Memory B cell (primary cell): ENCODE results near the gene TMEM74B.
"Not testable (repeated sequence)": the region's sequence is repeated elsewhere in the genome, so short reads cannot be mapped to it uniquely, and the experiment has no call there.

Experiments
- ATAC-seq: fragments of 150-1000 bp; cut with Tn5 transposase; 2 replicates; pipeline ENCODE4 v1.10.0; 2021; ENCODE audit warnings: low read depth, mild to moderate bottlenecking, moderate library complexity
- DNase-seq, 2 donors: peaks; one replicate each; pipeline ENCODE4 v3.0.0; 2022; ENCODE audit warnings: low spot score in 2 of 2
- H3K27ac Mint-ChIP-seq: one replicate; pipeline ENCODE4 v1.8.0; 2022; ENCODE audit warnings: mild to moderate bottlenecking, moderate library complexity, mixed read lengths
- H3K27me3 Mint-ChIP-seq: one replicate; pipeline ENCODE4 v1.8.0; 2022; ENCODE audit warnings: mixed read lengths
- H3K36me3 Mint-ChIP-seq: one replicate; pipeline ENCODE4 v1.8.0; 2022; ENCODE audit warnings: mild to moderate bottlenecking, mixed read lengths
- H3K4me1 Mint-ChIP-seq: one replicate; pipeline ENCODE4 v1.8.0; 2022; ENCODE audit warnings: mixed read lengths
- H3K4me3 Mint-ChIP-seq: one replicate; pipeline ENCODE4 v1.8.0; 2022; ENCODE audit warnings: mild to moderate bottlenecking, moderate library complexity, mixed read lengths
- H3K9me3 Mint-ChIP-seq: one replicate; pipeline ENCODE4 v1.8.0; 2022; ENCODE audit warnings: mixed read lengths

Gene TMEM74B

GRCh38 chr20:1184638-1185315 is at the start of gene TMEM74B:
TMEM74B (minus strand) TSS chr20:1184981; CDS start chr20:1183801, 1,180 bp downstream.
- no peak for DNase-seq
- H3K27me3 Mint-ChIP-seq: peaks cover 18% of the 10 kb centered on the region
- peaks cover 15% of the 10 kb centered on the region for H3K4me1 Mint-ChIP-seq
- no peaks in the 10 kb centered on the region for H3K9me3 Mint-ChIP-seq
- no peak within 1 kb of the TSS for H3K27ac Mint-ChIP-seq
- H3K4me3 Mint-ChIP-seq: peak within 1 kb of the TSS; percentile 74
- no peak for ATAC-seq
- no peaks in the 10 kb centered on the region for H3K36me3 Mint-ChIP-seq

GRCh38 chr20:1232286-1233111 is 47.7 kb upstream of the TMEM74B start:
- Mint-ChIP-seq H3K4me1 (no peaks in the 10 kb centered on the region), H3K36me3 (no peaks in the 10 kb centered on the region), H3K9me3 (no peaks in the 10 kb centered on the region), H3K27ac (no peak overlapping the region), H3K4me3 (no peak overlapping the region), H3K27me3 (peaks cover 7% of the 10 kb centered on the region)
- DNase-seq (no peak), ATAC-seq (no peak)

- H3K4me3 Mint-ChIP-seq: no peak overlapping the region
- ATAC-seq: no peak
These were observed 44.8 kb upstream of the TMEM74B start for GRCh38 chr20:1229541-1229940.

GRCh38 chr20:1225783-1226654 is 41.2 kb upstream of the TMEM74B start, which contains the start of gene RAD21L1:
RAD21L1 (plus strand) TSS chr20:1226044; CDS start chr20:1228454, 2,410 bp downstream.
- Mint-ChIP-seq H3K27ac (no peak within 1 kb of the TSS), H3K36me3 (no peaks in the 10 kb centered on the region), H3K27me3 (peaks cover 8% of the 10 kb centered on the region), H3K4me3 (peak within 1 kb of the TSS; percentile 74), H3K4me1 (peaks cover 3% of the 10 kb centered on the region), H3K9me3 (peaks cover 5% of the 10 kb centered on the region)
- ATAC-seq (peak; percentile 79), DNase-seq (peak; percentile 19 to 68)

More at GRCh38 chr20:1229541-1229940, 44.8 kb upstream of the TMEM74B start:
- Mint-ChIP-seq H3K27me3 (peaks cover 7% of the 10 kb centered on the region), H3K9me3 (no peaks in the 10 kb centered on the region), H3K27ac (no peak overlapping the region), H3K4me1 (peaks cover 3% of the 10 kb centered on the region), H3K36me3 (no peaks in the 10 kb centered on the region)
- DNase-seq: no peak

GRCh38 chr20:1225263-1225782 is 40.5 kb upstream of the TMEM74B start:
- ATAC-seq (peak; percentile 6), DNase-seq (no peak)
- H3K4me3 Mint-ChIP-seq: peak overlapping the region; percentile 74
- H3K9me3 Mint-ChIP-seq: peaks cover 5% of the 10 kb centered on the region
- H3K4me1 Mint-ChIP-seq: peaks cover 5% of the 10 kb centered on the region
- no peak overlapping the region for H3K27ac Mint-ChIP-seq
- peaks cover 8% of the 10 kb centered on the region for H3K27me3 Mint-ChIP-seq
- H3K36me3 Mint-ChIP-seq: no peaks in the 10 kb centered on the region

- Mint-ChIP-seq H3K27ac (no peak overlapping the region), H3K4me1 (peaks cover 5% of the 10 kb centered on the region), H3K36me3 (no peaks in the 10 kb centered on the region), H3K4me3 (no peak overlapping the region), H3K9me3 (peaks cover 5% of the 10 kb centered on the region), H3K27me3 (peaks cover 6% of the 10 kb centered on the region)
- ATAC-seq (no peak), DNase-seq (no peak)
These were observed 39.6 kb upstream of the TMEM74B start for GRCh38 chr20:1224205-1224890.

- H3K4me1 Mint-ChIP-seq, H3K27me3 Mint-ChIP-seq, DNase-seq, H3K36me3 Mint-ChIP-seq, H3K27ac Mint-ChIP-seq, H3K4me3 Mint-ChIP-seq, H3K9me3 Mint-ChIP-seq, ATAC-seq: not testable (repeated sequence)
These were observed 38.0 kb upstream of the TMEM74B start for GRCh38 chr20:1222750-1223149.

GRCh38 chr20:1216527-1217427 is 32.0 kb upstream of the TMEM74B start:
- H3K27me3 Mint-ChIP-seq: peaks cover 27% of the 10 kb centered on the region
- H3K4me3 Mint-ChIP-seq, ATAC-seq, DNase-seq, H3K9me3 Mint-ChIP-seq, H3K36me3 Mint-ChIP-seq, H3K27ac Mint-ChIP-seq, H3K4me1 Mint-ChIP-seq: not testable (repeated sequence)

- H3K9me3 Mint-ChIP-seq: no peaks in the 10 kb centered on the region
- H3K27ac Mint-ChIP-seq: no peak overlapping the region
- peaks cover 4% of the 10 kb centered on the region for H3K4me1 Mint-ChIP-seq
- no peak for ATAC-seq
- peaks cover 35% of the 10 kb centered on the region for H3K27me3 Mint-ChIP-seq
- H3K4me3 Mint-ChIP-seq: no peak overlapping the region
- no peaks in the 10 kb centered on the region for H3K36me3 Mint-ChIP-seq
- DNase-seq: no peak
These were observed 30.8 kb upstream of the TMEM74B start for GRCh38 chr20:1215386-1216170.

GRCh38 chr20:1214838-1215261 is 30.1 kb upstream of the TMEM74B start:
- DNase-seq: no peak
- no peaks in the 10 kb centered on the region for H3K9me3 Mint-ChIP-seq
- ATAC-seq: no peak
- peaks cover 4% of the 10 kb centered on the region for H3K4me1 Mint-ChIP-seq
- H3K27me3 Mint-ChIP-seq: peaks cover 38% of the 10 kb centered on the region
- no peaks in the 10 kb centered on the region for H3K36me3 Mint-ChIP-seq
- H3K4me3 Mint-ChIP-seq: no peak overlapping the region
- H3K27ac Mint-ChIP-seq: no peak overlapping the region

GRCh38 chr20:1212607-1213396 is 28.0 kb upstream of the TMEM74B start:
- DNase-seq (peak; percentile 38 to 54), ATAC-seq (peak; percentile 93)
- H3K4me3 Mint-ChIP-seq: peak overlapping the region; percentile 25
- peaks cover 31% of the 10 kb centered on the region for H3K27me3 Mint-ChIP-seq
- H3K4me1 Mint-ChIP-seq: peaks cover 4% of the 10 kb centered on the region
- no peaks in the 10 kb centered on the region for H3K36me3 Mint-ChIP-seq
- no peaks in the 10 kb centered on the region for H3K9me3 Mint-ChIP-seq
- H3K27ac Mint-ChIP-seq: no peak overlapping the region
